ENCODE data around the gene HOXC12.

Gene HOXC12

DNA sequence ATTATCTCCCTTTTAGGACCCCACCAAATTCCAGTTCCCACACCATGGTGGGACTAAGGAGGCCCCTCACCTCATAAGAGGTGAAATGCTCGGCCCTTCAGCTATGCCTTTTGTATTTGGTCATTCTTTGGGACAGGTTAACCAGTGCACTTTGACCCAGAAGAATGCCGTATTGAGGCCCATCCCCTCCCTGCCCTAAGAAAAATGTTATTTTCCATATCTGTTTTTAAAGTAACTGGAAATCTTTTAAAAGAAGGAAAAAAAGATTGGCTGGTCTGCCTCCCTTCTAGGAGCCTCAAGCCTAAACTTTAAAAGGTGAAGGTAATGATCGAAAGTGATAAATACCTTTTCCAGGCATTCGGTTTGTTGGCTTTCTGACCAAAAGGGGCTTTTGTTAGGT is 21.8 kb upstream of the HOXC12 start:
- H3K36me3 ChIP-seq (ENCODE audit: control insufficient read depth, insufficient read depth, low read length) = no peaks in the 10 kb centered on the region
- H3K9me3 ChIP-seq (ENCODE audit: control insufficient read depth, low read length) = no peaks in the 10 kb centered on the region
- H3K27ac ChIP-seq (ENCODE audit: low read depth, low read length, severe bottlenecking) = no peak overlapping the region
- no peak overlapping the region for H3K4me3 ChIP-seq (ENCODE audit: extremely low read depth, insufficient read depth, low read length, poor library complexity, severe bottlenecking)
- WGBS, 2 experiments (ENCODE audit: insufficient coverage in 2 of 2) = no CpG with 5 or more reads among the region's 4 CpGs
- no peaks in the 10 kb centered on the region for H3K4me1 ChIP-seq (ENCODE audit: control insufficient read depth, insufficient read depth, low read length, poor library complexity, severe bottlenecking)

GRCh38 chr12:53935383-53936341 is 19.0 kb upstream of the HOXC12 start:
- 6 to 10% methylated on average over 21 to 32 of the region's 49 CpGs for WGBS, 2 experiments (ENCODE audit: insufficient coverage in 2 of 2)
- no peak overlapping the region for H3K4me3 ChIP-seq (ENCODE audit: extremely low read depth, insufficient read depth, low read length, poor library complexity, severe bottlenecking)

DNA sequence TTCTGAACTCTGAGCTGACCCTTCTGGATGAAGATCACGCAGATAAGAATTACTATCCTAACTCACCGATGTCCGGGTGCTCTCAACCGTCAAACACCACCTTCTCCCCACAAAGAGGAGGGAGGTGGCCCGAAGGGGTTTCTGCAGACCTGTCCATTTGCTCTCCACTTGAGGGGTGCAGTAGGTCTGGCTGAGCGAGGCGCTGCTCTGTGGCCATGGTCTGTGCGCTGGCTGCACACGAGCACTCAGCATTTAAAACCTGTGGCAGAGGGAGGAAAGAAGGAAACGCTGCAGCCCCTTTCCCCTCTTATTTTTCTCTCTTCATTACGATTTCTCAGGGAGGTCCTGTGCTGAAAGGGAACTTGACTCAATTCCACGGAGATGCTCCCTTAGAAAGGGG is 17.6 kb upstream of the HOXC12 start:
- Histone ChIP-seq H3K9me3 (ENCODE audit: control insufficient read depth, low read length) (no peaks in the 10 kb centered on the region), H3K27ac (ENCODE audit: low read depth, low read length, severe bottlenecking) (no peak overlapping the region), H3K36me3 (ENCODE audit: control insufficient read depth, insufficient read depth, low read length) (no peaks in the 10 kb centered on the region), H3K4me3 (ENCODE audit: extremely low read depth, insufficient read depth, low read length, poor library complexity, severe bottlenecking) (no peak overlapping the region), H3K4me1 (ENCODE audit: control insufficient read depth, insufficient read depth, low read length, poor library complexity, severe bottlenecking) (no peaks in the 10 kb centered on the region)
- WGBS, 2 experiments (ENCODE audit: insufficient coverage in 2 of 2) = 46 to 54% methylated on average over 7 of the region's 12 CpGs

More at GRCh38 chr12:53935383-53936341, 19.0 kb upstream of the HOXC12 start:
- Histone ChIP-seq H3K9me3 (ENCODE audit: control insufficient read depth, low read length) (no peaks in the 10 kb centered on the region), H3K27ac (ENCODE audit: low read depth, low read length, severe bottlenecking) (no peak overlapping the region), H3K4me1 (ENCODE audit: control insufficient read depth, insufficient read depth, low read length, poor library complexity, severe bottlenecking) (no peaks in the 10 kb centered on the region), H3K36me3 (ENCODE audit: control insufficient read depth, insufficient read depth, low read length) (no peaks in the 10 kb centered on the region)

DNA sequence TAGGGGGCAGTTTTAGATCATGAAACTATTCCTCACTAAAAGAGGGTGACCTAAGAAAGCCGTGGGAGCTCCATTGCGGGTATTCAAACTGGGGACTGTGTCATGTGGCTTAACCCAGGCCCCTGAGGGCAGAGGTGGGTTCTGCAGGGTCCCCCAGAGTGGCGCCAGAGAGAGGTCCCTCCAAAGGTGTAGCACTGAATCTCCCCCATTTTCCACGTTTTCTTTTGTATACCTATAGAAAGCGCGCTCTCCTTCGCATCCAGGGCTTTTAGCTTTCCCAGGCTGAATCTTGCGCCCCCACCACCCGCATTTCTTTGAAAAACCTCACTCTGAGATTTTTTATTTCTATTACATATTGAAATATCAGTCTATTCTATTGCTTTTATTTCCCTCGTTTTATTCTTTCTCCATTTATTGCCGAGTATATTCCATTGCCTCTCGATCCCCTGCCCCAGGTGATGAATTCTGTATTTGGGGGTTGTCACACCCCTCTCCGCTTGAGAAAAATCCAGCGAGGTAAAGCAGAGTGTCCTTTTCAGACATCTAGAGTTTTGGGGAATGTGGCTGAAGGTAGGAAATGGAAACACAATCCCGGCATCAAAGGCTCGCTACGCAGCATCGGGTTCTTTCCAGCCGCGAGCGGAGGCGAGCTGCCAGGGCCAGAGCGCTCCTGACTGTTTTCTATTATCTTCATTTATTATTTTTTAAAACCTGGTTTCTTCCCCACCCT is 16.9 kb upstream of the HOXC12 start:
- no peak overlapping the region for H3K27ac ChIP-seq (ENCODE audit: low read depth, low read length, severe bottlenecking)
- WGBS, 2 experiments (ENCODE audit: insufficient coverage in 2 of 2) = 44 to 51% methylated on average over 14 to 15 of the region's 23 CpGs
- no peak overlapping the region for H3K4me3 ChIP-seq (ENCODE audit: extremely low read depth, insufficient read depth, low read length, poor library complexity, severe bottlenecking)
- H3K4me1 ChIP-seq (ENCODE audit: control insufficient read depth, insufficient read depth, low read length, poor library complexity, severe bottlenecking) = no peaks in the 10 kb centered on the region
- H3K9me3 ChIP-seq (ENCODE audit: control insufficient read depth, low read length) = no peaks in the 10 kb centered on the region
- H3K36me3 ChIP-seq (ENCODE audit: control insufficient read depth, insufficient read depth, low read length) = no peaks in the 10 kb centered on the region

- Histone ChIP-seq H3K4me3 (ENCODE audit: extremely low read depth, insufficient read depth, low read length, poor library complexity, severe bottlenecking) (no peak within 1 kb of the TSS), H3K9me3 (ENCODE audit: control insufficient read depth, low read length) (no peaks in the 10 kb centered on the region)
- WGBS, 2 experiments (ENCODE audit: insufficient coverage in 2 of 2) = 7 to 10% methylated on average over 36 to 54 of the region's 56 CpGs
Observed at GRCh38 chr12:53938326-53939140, 16.2 kb upstream of the HOXC12 start, which contains the start of gene HOXC13. Gene HOXC13, plus strand, starts transcription at chr12:53938831. Its CDS starts 76 bp downstream, at chr12:53938907.

DNA sequence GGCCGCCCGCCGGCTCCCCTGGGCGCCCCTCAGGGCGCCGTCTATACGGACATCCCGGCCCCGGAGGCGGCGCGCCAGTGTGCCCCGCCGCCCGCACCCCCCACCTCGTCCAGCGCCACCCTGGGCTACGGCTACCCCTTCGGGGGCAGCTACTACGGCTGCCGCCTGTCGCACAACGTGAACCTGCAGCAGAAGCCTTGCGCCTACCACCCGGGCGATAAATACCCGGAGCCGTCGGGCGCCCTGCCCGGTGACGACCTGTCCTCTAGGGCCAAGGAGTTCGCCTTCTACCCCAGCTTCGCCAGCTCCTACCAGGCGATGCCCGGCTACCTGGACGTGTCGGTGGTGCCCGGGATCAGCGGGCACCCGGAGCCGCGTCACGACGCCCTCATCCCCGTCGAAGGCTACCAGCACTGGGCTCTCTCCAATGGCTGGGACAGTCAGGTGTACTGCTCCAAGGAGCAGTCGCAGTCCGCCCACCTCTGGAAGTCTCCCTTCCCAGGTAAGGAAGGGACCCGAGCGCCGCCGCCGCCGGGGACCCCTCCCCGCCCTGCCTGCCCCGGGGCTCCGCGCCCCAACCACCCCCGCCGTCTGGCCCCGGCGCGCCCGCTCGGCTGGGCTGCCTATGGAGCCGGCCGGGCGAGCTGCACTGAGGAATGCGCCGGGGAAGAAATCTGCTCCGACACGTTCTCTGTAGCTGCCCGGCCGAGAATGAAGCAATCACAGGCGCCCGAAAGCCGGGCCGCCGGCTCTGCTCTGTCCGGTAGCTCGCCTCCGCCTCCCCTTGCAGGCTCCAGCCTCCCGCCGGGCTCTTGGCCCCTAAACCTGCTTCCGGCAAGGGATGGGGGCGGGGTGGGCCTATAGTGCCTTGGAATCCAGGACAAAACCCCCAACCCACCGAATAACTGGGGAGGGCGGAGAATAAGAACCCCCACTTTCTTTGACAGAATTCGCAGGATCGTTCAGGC is 15.3 kb upstream of the HOXC12 start:
- Histone ChIP-seq H3K36me3 (ENCODE audit: control insufficient read depth, insufficient read depth, low read length) (no peaks in the 10 kb centered on the region), H3K4me1 (ENCODE audit: control insufficient read depth, insufficient read depth, low read length, poor library complexity, severe bottlenecking) (no peaks in the 10 kb centered on the region), H3K9me3 (ENCODE audit: control insufficient read depth, low read length) (no peaks in the 10 kb centered on the region), H3K4me3 (ENCODE audit: extremely low read depth, insufficient read depth, low read length, poor library complexity, severe bottlenecking) (no peak overlapping the region), H3K27ac (ENCODE audit: low read depth, low read length, severe bottlenecking) (no peak overlapping the region)
- WGBS, 2 experiments (ENCODE audit: insufficient coverage in 2 of 2) = 16 to 18% methylated on average over 61 to 81 of the region's 91 CpGs

More at GRCh38 chr12:53938326-53939140, 16.2 kb upstream of the HOXC12 start, which contains the start of gene HOXC13:
- Histone ChIP-seq H3K27ac (ENCODE audit: low read depth, low read length, severe bottlenecking) (no peak within 1 kb of the TSS), H3K36me3 (ENCODE audit: control insufficient read depth, insufficient read depth, low read length) (no peaks in the 10 kb centered on the region), H3K4me1 (ENCODE audit: control insufficient read depth, insufficient read depth, low read length, poor library complexity, severe bottlenecking) (no peaks in the 10 kb centered on the region)

GRCh38 chr12:53940443-53941014 is 14.2 kb upstream of the HOXC12 start:
- Histone ChIP-seq H3K36me3 (ENCODE audit: control insufficient read depth, insufficient read depth, low read length) (no peaks in the 10 kb centered on the region), H3K4me3 (ENCODE audit: extremely low read depth, insufficient read depth, low read length, poor library complexity, severe bottlenecking) (no peak overlapping the region), H3K27ac (ENCODE audit: low read depth, low read length, severe bottlenecking) (no peak overlapping the region), H3K9me3 (ENCODE audit: control insufficient read depth, low read length) (no peaks in the 10 kb centered on the region), H3K4me1 (ENCODE audit: control insufficient read depth, insufficient read depth, low read length, poor library complexity, severe bottlenecking) (no peaks in the 10 kb centered on the region)
- 20 to 24% methylated on average over 1 to 6 of the region's 9 CpGs for WGBS, 2 experiments (ENCODE audit: insufficient coverage in 2 of 2)

- H3K4me3 ChIP-seq (ENCODE audit: extremely low read depth, insufficient read depth, low read length, poor library complexity, severe bottlenecking) = no peak overlapping the region
- H3K9me3 ChIP-seq (ENCODE audit: control insufficient read depth, low read length) = no peaks in the 10 kb centered on the region
- no peak overlapping the region for H3K27ac ChIP-seq (ENCODE audit: low read depth, low read length, severe bottlenecking)
- H3K36me3 ChIP-seq (ENCODE audit: control insufficient read depth, insufficient read depth, low read length) = no peaks in the 10 kb centered on the region
- H3K4me1 ChIP-seq (ENCODE audit: control insufficient read depth, insufficient read depth, low read length, poor library complexity, severe bottlenecking) = no peaks in the 10 kb centered on the region
Observed at GRCh38 chr12:53941187-53941586, 13.5 kb upstream of the HOXC12 start.

DNA sequence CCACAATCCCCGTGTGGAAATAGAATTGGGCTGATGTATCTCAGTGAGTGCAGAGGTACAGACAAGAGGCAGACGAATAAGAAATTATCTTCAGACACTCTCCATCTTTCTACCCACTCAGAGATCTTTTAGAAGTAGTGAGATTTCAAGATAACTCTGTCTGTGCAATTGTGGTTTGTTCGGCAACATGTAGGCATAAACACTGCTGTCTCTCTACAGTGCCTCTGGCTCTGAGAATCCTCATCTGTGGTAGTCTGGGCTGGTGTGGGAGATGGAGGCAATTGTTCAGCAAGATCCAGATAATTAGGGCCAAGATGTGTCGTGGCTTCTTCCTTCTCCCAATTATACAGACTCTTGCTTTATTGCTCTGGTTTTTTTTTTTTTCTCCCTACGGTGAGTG is 13.0 kb upstream of the HOXC12 start:
- no peak overlapping the region for H3K27ac ChIP-seq (ENCODE audit: low read depth, low read length, severe bottlenecking)
- H3K9me3 ChIP-seq (ENCODE audit: control insufficient read depth, low read length) = no peaks in the 10 kb centered on the region
- H3K36me3 ChIP-seq (ENCODE audit: control insufficient read depth, insufficient read depth, low read length) = no peaks in the 10 kb centered on the region
- no peak overlapping the region for H3K4me3 ChIP-seq (ENCODE audit: extremely low read depth, insufficient read depth, low read length, poor library complexity, severe bottlenecking)
- 34 to 73% methylated on average over 1 to 3 of the region's 5 CpGs for WGBS, 2 experiments (ENCODE audit: insufficient coverage in 2 of 2)
- no peaks in the 10 kb centered on the region for H3K4me1 ChIP-seq (ENCODE audit: control insufficient read depth, insufficient read depth, low read length, poor library complexity, severe bottlenecking)

Data from mesodermal cell (in vitro differentiated cells).